Upper lobe of left lung (tissue), 4 donors: Measurements from ENCODE around the gene SAFB.

ENCODE experiments used
- POLR2A ChIP-seq, 4 donors: fragments of 450-650 bp; IDR thresholded peaks; one replicate each; pipeline ENCODE4 v1.5.1; 2016 to 2017; ENCODE audit warnings: antibody characterized with exemption in 4 of 4, mild to moderate bottlenecking in 2 of 4
- TF ChIP-seq, protein P1 (sequence below), 6 experiments: fragments of 450-650 bp in 4 of 6; fragments of 200-600 bp in 2 of 6; sonication (generic) in 2 of 6; IDR thresholded peaks; one replicate each; pipeline ENCODE4 v1.5.1; 2016 to 2019; ENCODE audit warnings: antibody characterized with exemption in 6 of 6

GRCh38 chr19:5635427-5635826 is 12.5 kb downstream of the SAFB start:
- TF ChIP-seq, protein P1, sequence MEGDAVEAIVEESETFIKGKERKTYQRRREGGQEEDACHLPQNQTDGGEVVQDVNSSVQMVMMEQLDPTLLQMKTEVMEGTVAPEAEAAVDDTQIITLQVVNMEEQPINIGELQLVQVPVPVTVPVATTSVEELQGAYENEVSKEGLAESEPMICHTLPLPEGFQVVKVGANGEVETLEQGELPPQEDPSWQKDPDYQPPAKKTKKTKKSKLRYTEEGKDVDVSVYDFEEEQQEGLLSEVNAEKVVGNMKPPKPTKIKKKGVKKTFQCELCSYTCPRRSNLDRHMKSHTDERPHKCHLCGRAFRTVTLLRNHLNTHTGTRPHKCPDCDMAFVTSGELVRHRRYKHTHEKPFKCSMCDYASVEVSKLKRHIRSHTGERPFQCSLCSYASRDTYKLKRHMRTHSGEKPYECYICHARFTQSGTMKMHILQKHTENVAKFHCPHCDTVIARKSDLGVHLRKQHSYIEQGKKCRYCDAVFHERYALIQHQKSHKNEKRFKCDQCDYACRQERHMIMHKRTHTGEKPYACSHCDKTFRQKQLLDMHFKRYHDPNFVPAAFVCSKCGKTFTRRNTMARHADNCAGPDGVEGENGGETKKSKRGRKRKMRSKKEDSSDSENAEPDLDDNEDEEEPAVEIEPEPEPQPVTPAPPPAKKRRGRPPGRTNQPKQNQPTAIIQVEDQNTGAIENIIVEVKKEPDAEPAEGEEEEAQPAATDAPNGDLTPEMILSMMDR (IDR thresholded peaks at IDR 0.05): no peak
- TF ChIP-seq POLR2A (IDR thresholded peaks at IDR 0.05): no peak
